GM20000 (cell line): ENCODE data around the gene DGLUCY.
"Not testable (repeated sequence)": the region's sequence is repeated elsewhere in the genome, so short reads cannot be mapped to it uniquely, and the experiment has no call there.

Experiments
- DNase-seq: peaks from one replicate; pipeline ENCODE4 v3.0.0; 2012; ENCODE audit warnings: low spot score
- CTCF ChIP-seq: IDR thresholded peaks from 2 replicates; pipeline ENCODE4 v1.5.1; 2012; ENCODE audit warnings: mild to moderate bottlenecking, control low read depth; ENCODE audit errors: extremely low read depth, missing control alignments

DGLUCY gene

GRCh38 chr14:91082282-91082681 lies 31.6 kb upstream of the DGLUCY start:
- TF ChIP-seq CTCF: no peak
- no peak for DNase-seq

GRCh38 chr14:91084516-91084915 lies 29.4 kb upstream of the DGLUCY start:
- DNase-seq: no peak
- no peak for TF ChIP-seq CTCF

- not testable (repeated sequence) for DNase-seq
Observed at GRCh38 chr14:91087470-91087869, 26.4 kb upstream of the DGLUCY start.

GRCh38 chr14:91088585-91089235 lies 25.2 kb upstream of the DGLUCY start:
- no peak for TF ChIP-seq CTCF
- DNase-seq: no peak

GRCh38 chr14:91089958-91090535 lies 23.8 kb upstream of the DGLUCY start:
- no peak for DNase-seq
- no peak for TF ChIP-seq CTCF

- no peak for DNase-seq
- TF ChIP-seq CTCF: no peak
Observed at GRCh38 chr14:91090743-91091142, 23.1 kb upstream of the DGLUCY start.

- no peak for TF ChIP-seq CTCF
- no peak for DNase-seq
Observed at GRCh38 chr14:91092073-91092472, 21.8 kb upstream of the DGLUCY start.

- not testable (repeated sequence) for DNase-seq
Observed at GRCh38 chr14:91093743-91094472, 20.0 kb upstream of the DGLUCY start.
